IMR-90 (cell line): Measurements from ENCODE around the gene MPRIP. TPM values are rescaled to one million over a fixed set of nuclear protein-coding genes. Genes with fewer than 3 reads are reported as not detected.
A peak's percentile ranks its signal among the peaks of the same experiment; 100 is the strongest.

Experiments used
- ATAC-seq: fragments of 200-7000 bp; cut with Tn5 transposase; 2 replicates; pipeline ENCODE4 v1.9.1; 2020; ENCODE audit warnings: low read depth, mild to moderate bottlenecking, moderate library complexity
- BruUV-seq: library from RNA; stranded (reverse); fragments of 400-500 nt; replicated peaks from 2 replicates; lab custom pipeline; 2021; lab: Mats Ljungman, UMichigan
- CTCF ChIA-PET: fragments of 300-600 bp; formaldehyde crosslinking; extraction: SDS; loops from one replicate; lab custom pipeline; 2021; ENCODE audit warnings: antibody characterized with exemption; lab: Yijun Ruan, JAX
- POLR2A ChIA-PET: fragments of 300-600 bp; sonication (Branson Sonifier 250); formaldehyde crosslinking; loops from one replicate; lab custom pipeline; 2022; ENCODE audit warnings: antibody characterized with exemption; ENCODE audit not compliant: unreplicated experiment; lab: Charles Lee
- DNase-seq: peaks from one replicate; pipeline ENCODE4 v3.0.0; 2013
- H2AFZ ChIP-seq: replicated peaks from 2 replicates; pipeline ENCODE3; 2013; ENCODE audit warnings: low read length, mild to moderate bottlenecking; ENCODE audit not compliant: poor library complexity
- H2AK5ac ChIP-seq: 2 replicates; pipeline ENCODE4 v1.6.1; 2013; ENCODE audit warnings: low read depth, low read length, inconsistent platforms
- H2AK9ac ChIP-seq: replicated peaks from 2 replicates; pipeline ENCODE3; 2013; ENCODE audit warnings: mild to moderate bottlenecking, low read depth, low read length, moderate library complexity; ENCODE audit not compliant: poor library complexity
- H2BK120ac ChIP-seq: 2 replicates; pipeline ENCODE4 v1.6.1; 2013; ENCODE audit warnings: low read depth, low read length, inconsistent platforms
- H2BK15ac ChIP-seq: 3 replicates; pipeline ENCODE4 v1.6.1; 2013; ENCODE audit warnings: low read depth, low read length, inconsistent platforms
- H2BK20ac ChIP-seq: 2 replicates; pipeline ENCODE4 v1.6.1; 2013; ENCODE audit warnings: low read depth, mild to moderate bottlenecking, inconsistent platforms, low read length, moderate library complexity
- H2BK5ac ChIP-seq: 2 replicates; pipeline ENCODE4 v1.6.1; 2013; ENCODE audit warnings: mild to moderate bottlenecking, low read depth, low read length, inconsistent platforms; ENCODE audit not compliant: poor library complexity, severe bottlenecking
- H3K14ac ChIP-seq: replicated peaks from 2 replicates; pipeline ENCODE4 v1.6.1; 2013; ENCODE audit warnings: low read depth, low read length, inconsistent platforms
- H3K18ac ChIP-seq: 2 replicates; pipeline ENCODE4 v1.6.1; 2013; ENCODE audit warnings: low read depth, low read length, control low read depth
- H3K23ac ChIP-seq: 2 replicates; pipeline ENCODE4 v1.6.1; 2013; ENCODE audit warnings: low read depth, low read length, inconsistent platforms
- H3K27ac ChIP-seq: 2 replicates; pipeline ENCODE4 v1.5.1; 2013; ENCODE audit warnings: mild to moderate bottlenecking, control low read depth, low read length; ENCODE audit not compliant: insufficient read depth
- H3K27me3 ChIP-seq: 2 replicates; pipeline ENCODE4 v1.6.1; 2013; ENCODE audit warnings: low read length; ENCODE audit not compliant: control insufficient read depth, insufficient read depth
- H3K36me3 ChIP-seq: 2 replicates; pipeline ENCODE4 v1.6.1; 2013; ENCODE audit warnings: low read length, mixed read lengths; ENCODE audit not compliant: control insufficient read depth, insufficient read depth
- H3K4ac ChIP-seq: 2 replicates; pipeline ENCODE4 v1.6.1; 2013; ENCODE audit warnings: low read depth, low read length, inconsistent platforms
- H3K4me1 ChIP-seq: 2 replicates; pipeline ENCODE4 v1.6.1; 2013; ENCODE audit warnings: low read length, mixed read lengths; ENCODE audit not compliant: control insufficient read depth, insufficient read depth
- H3K4me2 ChIP-seq: 2 replicates; pipeline ENCODE4 v1.6.1; 2013; ENCODE audit warnings: low read depth, mild to moderate bottlenecking, control low read depth, low read length, moderate library complexity
- H3K4me3 ChIP-seq: 2 replicates; pipeline ENCODE4 v1.5.1; 2013; ENCODE audit warnings: low read depth, mild to moderate bottlenecking, control low read depth, low read length, moderate library complexity; ENCODE audit not compliant: insufficient read depth
- H3K56ac ChIP-seq: 2 replicates; pipeline ENCODE4 v1.6.1; 2013; ENCODE audit warnings: low read length, inconsistent platforms; ENCODE audit not compliant: insufficient read depth; ENCODE audit errors: extremely low read depth
- H3K79me1 ChIP-seq, 2 experiments: 2 replicates each; pipeline ENCODE4 v1.6.1; 2013; ENCODE audit warnings: low read length in 2 of 2, inconsistent platforms in 1 of 2, low read depth in 1 of 2
- H3K9ac ChIP-seq: 2 replicates; pipeline ENCODE4 v1.6.1; 2013; ENCODE audit warnings: low read depth, low read length, control low read depth
- H3K9me1 ChIP-seq: 2 replicates; pipeline ENCODE4 v1.6.1; 2013; ENCODE audit warnings: low read length, inconsistent platforms; ENCODE audit not compliant: insufficient read depth
- H3K9me3 ChIP-seq: 2 replicates; pipeline ENCODE4 v1.6.1; 2013; ENCODE audit warnings: low read length; ENCODE audit not compliant: control insufficient read depth, insufficient read depth
- H4K20me1 ChIP-seq: 2 replicates; pipeline ENCODE4 v1.6.1; 2013; ENCODE audit warnings: low read length, inconsistent platforms; ENCODE audit not compliant: insufficient read depth
- H4K5ac ChIP-seq: 2 replicates; pipeline ENCODE4 v1.6.1; 2013; ENCODE audit warnings: mild to moderate bottlenecking, low read depth, low read length, control low read depth
- H4K8ac ChIP-seq, 2 experiments: 2 replicates each; pipeline ENCODE4 v1.6.1; 2013; ENCODE audit warnings: low read depth in 2 of 2, low read length in 2 of 2, control low read depth in 1 of 2, inconsistent platforms in 1 of 2
- H4K91ac ChIP-seq: 2 replicates; pipeline ENCODE4 v1.6.1; 2013; ENCODE audit warnings: low read depth, low read length, inconsistent platforms; ENCODE audit not compliant: insufficient read depth
- BHLHE40 ChIP-seq: fragments of 150-350 bp; IDR thresholded peaks from 2 replicates; pipeline ENCODE4 v1.6.1; 2016; ENCODE audit warnings: mild to moderate bottlenecking, low read depth, low read length
- CEBPB ChIP-seq: IDR thresholded peaks from 2 replicates; pipeline ENCODE4 v1.6.1; 2012; ENCODE audit warnings: low read depth, low read length, improper control_type of control experiment
- CHD1 ChIP-seq: IDR thresholded peaks from 2 replicates; pipeline ENCODE4 v1.6.1; 2012; ENCODE audit warnings: low read depth, low read length, improper control_type of control experiment
- FOS ChIP-seq: fragments of 150-350 bp; IDR thresholded peaks from 2 replicates; pipeline ENCODE4 v1.6.1; 2016; ENCODE audit warnings: low read depth, low read length
- MAZ ChIP-seq: IDR thresholded peaks from 2 replicates; pipeline ENCODE4 v1.6.1; 2012; ENCODE audit warnings: low read depth, mild to moderate bottlenecking, low read length, improper control_type of control experiment, moderate library complexity, borderline replicate concordance
- MXI1 ChIP-seq: IDR thresholded peaks from 2 replicates; pipeline ENCODE4 v1.6.1; 2012; ENCODE audit warnings: low read depth, mild to moderate bottlenecking, low read length, moderate library complexity, borderline replicate concordance
- NFE2L2 ChIP-seq: fragments of 150-350 bp; IDR thresholded peaks from 2 replicates; pipeline ENCODE4 v1.6.1; 2016; ENCODE audit warnings: low read depth, mild to moderate bottlenecking, low read length
- POLR2A ChIP-seq: IDR thresholded peaks from 2 replicates; pipeline ENCODE4 v1.6.1; 2012; ENCODE audit warnings: mild to moderate bottlenecking, low read depth, low read length
- RAD21 ChIP-seq: IDR thresholded peaks from 2 replicates; pipeline ENCODE4 v1.6.1; 2012; ENCODE audit warnings: low read length, improper control_type of control experiment
- RCOR1 ChIP-seq: IDR thresholded peaks from 2 replicates; pipeline ENCODE4 v1.6.1; 2012; ENCODE audit warnings: mild to moderate bottlenecking, low read length, improper control_type of control experiment; ENCODE audit not compliant: insufficient replicate concordance
- RFX5 ChIP-seq: IDR thresholded peaks from 2 replicates; pipeline ENCODE4 v1.8.0; 2012; ENCODE audit warnings: low read depth, mild to moderate bottlenecking, low read length, moderate library complexity
- SMC3 ChIP-seq: fragments of 150-350 bp; IDR thresholded peaks from 2 replicates; pipeline ENCODE4 v1.6.1; 2016; ENCODE audit warnings: low read depth, mild to moderate bottlenecking, antibody characterized with exemption, low read length, moderate library complexity
- USF2 ChIP-seq: fragments of 150-350 bp; IDR thresholded peaks from 2 replicates; pipeline ENCODE4 v1.6.1; 2017; ENCODE audit warnings: mild to moderate bottlenecking, antibody characterized with exemption, low read length, low read depth
- WGBS, 2 experiments: methylation state at CpG; one replicate each; pipeline versions ENCODE4 v1.1.5 to v1.1.7; 2013; ENCODE audit warnings: missing lambda C conversion rate in 2 of 2; ENCODE audit not compliant: insufficient read length in 1 of 2; ENCODE audit errors: extremely low coverage in 2 of 2; 5-methylcytosine and 5-hydroxymethylcytosine counted together
- dilution Hi-C: fragments of 300-500 bp; cut with HindIII; formaldehyde crosslinking; loops from one replicate; pipeline ENCODE4 v1.14.3; 2018; ENCODE audit warnings: low sequenced_read_pairs; ENCODE audit not compliant: unreplicated experiment
- in situ Hi-C: fragments of 300-500 bp; cut with MboI; formaldehyde crosslinking; loops from 3 replicates; pipeline ENCODE4 v1.14.3; 2019; ENCODE audit warnings: low sequenced_read_pairs, inconsistent platforms, mixed read lengths
- intact Hi-C: fragments of 100-400 bp; cut with micrococcal nuclease; formaldehyde crosslinking; loops from 2 replicates; pipeline ENCODE4 v1.10.0; 2022
- polyA plus RNA-seq, 3 experiments: library from polyadenylated mRNA; depleted of rRNA; stranded (reverse); fragments of >200 nt; gene quantifications; 2 replicates each; pipeline ENCODE4 v1.2.3, GENCODE V29; 2012; ENCODE audit warnings: low replicate concordance in 1 of 3
- total RNA-seq: library from RNA; depleted of rRNA; stranded (reverse); fragments of >200 nt; gene quantifications from 2 replicates; pipeline ENCODE4 v1.2.3, GENCODE V29; 2012
- TF ChIP-seq, protein P1 (sequence below): fragments of 150-350 bp; IDR thresholded peaks from 2 replicates; pipeline ENCODE4 v1.6.1; 2016; ENCODE audit warnings: low read depth, mild to moderate bottlenecking, low read length, moderate library complexity, borderline replicate concordance

Gene MPRIP
- total and polyA plus RNA-seq, 2 of the 4 experiments (the other 2 are of a cell fraction): 111 to 149 TPM

GRCh38 chr17:17107891-17108431 lies 65.7 kb downstream of the MPRIP start:
- Histone ChIP-seq H2BK5ac (no peak overlapping the region), H3K4me2 (0 out of 2 replicates have a peak overlapping the region, but pooled peaks have one; percentile 13), H3K56ac (no peak overlapping the region), H2AK5ac (no peak overlapping the region; the same call in 1 of the 2 replicates), H3K9me1 (peaks cover 65% of the 10 kb centered on the region), H2AK9ac (peak overlapping the region; percentile 80), H3K27me3 (no peaks in the 10 kb centered on the region), H2BK120ac (no peak overlapping the region), H3K4me1 (peaks cover 31% of the 10 kb centered on the region), H3K27ac (peak overlapping the region; percentile 35; the same call in 1 of the 2 replicates), H3K36me3 (peaks cover 3% of the 10 kb centered on the region), H4K5ac (no peak overlapping the region), H3K4ac (0 out of 2 replicates have a peak overlapping the region, but pooled peaks have one; percentile 3), H3K9me3 (no peaks in the 10 kb centered on the region), H2BK15ac (no peak overlapping the region), H2BK20ac (no peak overlapping the region), H3K23ac (no peak overlapping the region), H4K20me1 (peaks cover 99% of the 10 kb centered on the region), H3K9ac (no peak overlapping the region), H3K18ac (no peak overlapping the region), H3K14ac (no peak overlapping the region), H3K4me3 (no peak overlapping the region), H3K79me1 (peaks cover 53 to 98% of the 10 kb centered on the region in 2 experiments), H4K91ac (no peak overlapping the region), H2AFZ (no peak overlapping the region), H4K8ac (no peak overlapping the region)
- TF ChIP-seq FOS (no peak), MXI1 (no peak), RCOR1 (no peak), CHD1 (no peak), CEBPB (no peak), USF2 (no peak), BHLHE40 (no peak), RAD21 (no peak), RFX5 (no peak), POLR2A (no peak), MAZ (no peak), SMC3 (no peak), NFE2L2 (no peak)
- TF ChIP-seq, protein P1, sequence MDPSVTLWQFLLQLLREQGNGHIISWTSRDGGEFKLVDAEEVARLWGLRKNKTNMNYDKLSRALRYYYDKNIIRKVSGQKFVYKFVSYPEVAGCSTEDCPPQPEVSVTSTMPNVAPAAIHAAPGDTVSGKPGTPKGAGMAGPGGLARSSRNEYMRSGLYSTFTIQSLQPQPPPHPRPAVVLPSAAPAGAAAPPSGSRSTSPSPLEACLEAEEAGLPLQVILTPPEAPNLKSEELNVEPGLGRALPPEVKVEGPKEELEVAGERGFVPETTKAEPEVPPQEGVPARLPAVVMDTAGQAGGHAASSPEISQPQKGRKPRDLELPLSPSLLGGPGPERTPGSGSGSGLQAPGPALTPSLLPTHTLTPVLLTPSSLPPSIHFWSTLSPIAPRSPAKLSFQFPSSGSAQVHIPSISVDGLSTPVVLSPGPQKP: no peak
- ATAC-seq: peak; percentile 42
- 23% methylated on average over 3 of the region's 7 CpGs; no CpG with 5 or more reads in 1 of the 2 experiments for WGBS, 2 experiments
- intact Hi-C loops: loop anchor here (1.0 to 10.0 kb wide), 3 partner anchors 10 to 103 kb away; no protein-coding TSS in a partner anchor
- ChIA-PET POLR2A (no interaction called here), CTCF (interaction anchor here (1.0 to 1.1 kb wide), 2 partner anchors 10 to 12 kb away, joined by 3 to 6 read pairs; no protein-coding TSS in a partner anchor)
- no peak for DNase-seq
- BruUV-seq: no TSS peak
- dilution Hi-C loops: no loop called here
- in situ Hi-C loops: no loop called here
